PFSK-1 (cell line): ENCODE measurements around the gene ARID3A.

Source experiments
- FOXP2 ChIP-seq: optimal IDR thresholded peaks from 2 replicates; pipeline ENCODE3; 2011; ENCODE audit warnings: borderline replicate concordance, control low read depth, inconsistent platforms; ENCODE audit not compliant: insufficient read depth; ENCODE audit errors: extremely low read length, extremely low read depth
- POLR2AphosphoS5 ChIP-seq: IDR thresholded peaks from 2 replicates; pipeline ENCODE4 v1.6.1; 2012; ENCODE audit warnings: low read depth, mild to moderate bottlenecking, control low read depth, low read length, moderate library complexity
- TAF1 ChIP-seq: IDR thresholded peaks from 2 replicates; pipeline ENCODE4 v1.6.1; 2012; ENCODE audit warnings: low read length, control low read depth, borderline replicate concordance; ENCODE audit not compliant: insufficient read depth

DNA sequence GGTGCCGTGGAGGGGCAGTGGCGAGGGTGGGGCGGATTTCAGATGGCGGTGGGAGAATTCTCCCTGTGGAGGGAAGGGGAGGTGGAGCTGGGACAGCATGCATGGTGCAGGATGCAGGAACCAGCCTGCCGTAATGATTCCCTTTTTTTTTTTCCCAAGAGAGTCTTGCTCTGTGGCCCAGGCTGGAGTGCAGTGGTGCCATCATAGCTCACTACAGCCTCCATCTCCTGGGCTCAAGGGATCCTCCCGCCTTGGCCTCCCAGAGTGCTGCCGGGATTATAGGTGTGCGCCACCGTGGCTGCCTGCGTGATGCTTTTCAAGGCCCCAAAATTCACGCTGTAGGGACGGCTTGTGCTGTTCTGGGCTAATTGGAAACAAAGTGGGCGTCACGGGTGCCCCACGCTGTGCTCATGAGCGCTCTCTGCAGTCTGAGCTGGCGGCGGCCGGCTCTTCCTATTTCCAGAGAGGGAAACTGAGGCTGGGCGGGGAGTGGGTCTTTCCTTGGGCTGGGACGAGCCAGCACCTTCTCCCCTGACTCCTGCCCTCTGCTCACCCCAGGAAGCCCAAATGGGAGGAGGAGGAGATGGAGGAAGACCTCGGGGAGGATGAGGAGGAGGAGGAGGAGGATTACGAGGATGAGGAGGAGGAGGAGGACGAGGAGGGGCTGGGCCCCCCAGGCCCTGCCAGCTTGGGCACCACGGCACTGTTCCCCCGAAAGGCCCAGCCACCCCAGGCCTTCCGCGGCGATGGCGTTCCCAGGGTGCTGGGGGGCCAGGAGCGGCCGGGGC, 6.2 kb downstream of the ARID3A start:
- no peak for TF ChIP-seq POLR2AphosphoS5
- TF ChIP-seq FOXP2, result no peak
- no peak for TF ChIP-seq TAF1
